Mucosa of gallbladder (tissue), 1 donor: ENCODE results near the gene PWWP2B. TPM values are rescaled to one million over a fixed set of nuclear protein-coding genes. Genes with fewer than 3 reads are reported as not detected.
"Not testable (repeated sequence)": the region's sequence is repeated elsewhere in the genome, so short reads cannot be mapped to it uniquely, and the experiment has no call there.

Experiments
- DNase-seq: peaks from one replicate; pipeline ENCODE4 v3.0.0-alpha.2; 2020; ENCODE audit warnings: low spot score
- total RNA-seq: library from RNA; stranded (reverse); gene quantifications from one replicate; pipeline ENCODE4 v1.2.1, GENCODE V29; 2021
- donor health status: DM: no; HTN: no; CAD: no.

Gene PWWP2B
- total RNA-seq, 1 donor from 2014 or later = 52.9 TPM

- DNase-seq = no peak
Measured at GRCh38 chr10:132381741-132382140, 15.3 kb upstream of the PWWP2B start.

GRCh38 chr10:132382231-132382922, 14.6 kb upstream of the PWWP2B start:
- no peak for DNase-seq

GRCh38 chr10:132383101-132383500, 13.9 kb upstream of the PWWP2B start:
- no peak for DNase-seq

- DNase-seq = no peak
Measured at GRCh38 chr10:132383751-132384196, 13.2 kb upstream of the PWWP2B start.

GRCh38 chr10:132384618-132385388, 12.2 kb upstream of the PWWP2B start:
- DNase-seq = no peak

GRCh38 chr10:132385389-132385667, 11.7 kb upstream of the PWWP2B start:
- DNase-seq = no peak

GRCh38 chr10:132385721-132386418, 11.1 kb upstream of the PWWP2B start:
- no peak for DNase-seq

- DNase-seq = no peak
Measured at GRCh38 chr10:132386419-132386831, 10.6 kb upstream of the PWWP2B start.

GRCh38 chr10:132386896-132387295, 10.1 kb upstream of the PWWP2B start:
- not testable (repeated sequence) for DNase-seq

GRCh38 chr10:132387764-132388210, 9.2 kb upstream of the PWWP2B start:
- peak; percentile 68 for DNase-seq

- DNase-seq = no peak
Measured at GRCh38 chr10:132388891-132389432, 8.0 kb upstream of the PWWP2B start.

GRCh38 chr10:132389433-132390169, 7.4 kb upstream of the PWWP2B start:
- DNase-seq = no peak

GRCh38 chr10:132390170-132390920, 6.7 kb upstream of the PWWP2B start:
- DNase-seq = no peak

GRCh38 chr10:132390921-132391675, 5.9 kb upstream of the PWWP2B start:
- no peak for DNase-seq

GRCh38 chr10:132391676-132392020, 5.4 kb upstream of the PWWP2B start:
- no peak for DNase-seq

- no peak for DNase-seq
Measured at GRCh38 chr10:132392184-132392800, 4.7 kb upstream of the PWWP2B start.

GRCh38 chr10:132392811-132393694, 3.9 kb upstream of the PWWP2B start:
- no peak for DNase-seq

- DNase-seq = no peak
Measured at GRCh38 chr10:132393695-132394181, 3.3 kb upstream of the PWWP2B start.
